HG03565 (cell line): Measurements from ENCODE around the gene ST3GAL6.

Source experiments
- ATAC-seq: cut with Tn5 transposase; IDR thresholded peaks from one replicate; pipeline ENCODE4 v1.9.1; 2021; ENCODE audit warnings: mild to moderate bottlenecking, moderate library complexity; ENCODE audit not compliant: unreplicated experiment

The ST3GAL6 gene

GRCh38 chr3:98737301-98737700 is 25.8 kb upstream of the ST3GAL6 start:
- ATAC-seq = no peak

GRCh38 chr3:98739266-98739665 is 23.9 kb upstream of the ST3GAL6 start:
- no peak for ATAC-seq

GRCh38 chr3:98740324-98740723 is 22.8 kb upstream of the ST3GAL6 start:
- no peak for ATAC-seq

- ATAC-seq = no peak
Measured at GRCh38 chr3:98741121-98741716, 21.9 kb upstream of the ST3GAL6 start.

DNA sequence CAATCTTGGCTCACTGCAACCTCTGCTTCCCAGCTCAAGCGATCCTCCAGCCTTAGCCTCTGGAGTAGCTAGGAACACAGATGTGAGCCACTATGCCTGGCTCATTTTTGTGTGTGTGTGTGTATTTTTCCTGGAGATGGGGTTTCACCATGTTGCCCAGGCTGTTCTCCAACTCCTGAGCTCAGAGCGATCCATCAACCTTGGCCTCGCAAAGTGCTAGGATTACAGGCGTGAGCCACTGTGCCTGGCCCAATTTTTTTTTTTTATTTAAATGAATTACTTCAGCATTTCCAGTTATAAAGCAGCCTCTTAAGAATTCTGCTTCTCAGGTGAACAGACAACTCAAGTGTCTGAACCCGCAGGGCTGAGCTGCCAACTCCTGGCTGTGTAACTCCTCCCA is 20.1 kb upstream of the ST3GAL6 start:
- ATAC-seq = no peak

DNA sequence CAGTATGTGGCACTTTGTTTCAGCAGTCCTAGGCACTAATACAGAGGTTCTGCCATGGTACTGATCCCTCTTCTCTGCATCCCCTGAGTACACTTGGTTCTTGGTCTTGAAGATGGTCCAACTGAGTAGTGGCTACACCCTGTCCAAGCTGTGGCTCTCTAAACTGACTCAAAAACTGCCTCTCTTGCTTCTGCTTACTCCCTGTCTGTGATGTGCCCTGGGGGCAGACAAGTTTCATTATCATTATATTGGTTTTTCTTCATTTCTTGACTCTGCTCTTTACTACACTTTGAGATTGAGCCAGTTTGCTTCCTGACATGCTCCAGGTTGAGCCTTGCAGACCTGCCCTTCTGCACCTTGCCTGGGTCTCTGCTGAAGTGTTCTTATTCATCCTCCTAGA is 18.9 kb upstream of the ST3GAL6 start:
- ATAC-seq = peak; percentile 51

GRCh38 chr3:98745718-98746117 is 17.4 kb upstream of the ST3GAL6 start:
- no peak for ATAC-seq

DNA sequence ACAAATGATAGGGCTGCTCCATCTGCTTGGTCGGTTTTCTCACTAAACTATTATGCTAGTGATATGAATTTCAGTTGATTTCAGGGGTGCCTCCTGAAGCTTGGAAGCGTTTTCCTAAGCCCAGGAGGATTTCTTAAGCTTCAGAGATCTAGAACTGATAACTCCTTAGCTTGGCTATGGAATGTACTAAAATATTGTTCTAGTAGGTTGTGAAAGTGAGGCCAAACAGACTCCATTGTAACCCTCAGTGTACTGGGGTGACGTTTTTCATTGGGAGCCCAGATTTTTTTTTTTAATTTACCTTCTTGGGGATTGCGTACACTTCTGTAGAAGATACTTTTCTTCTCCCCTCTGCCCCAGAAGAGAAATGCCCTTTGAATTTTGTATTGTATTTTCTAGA is 17.0 kb upstream of the ST3GAL6 start:
- ATAC-seq = no peak

- ATAC-seq = no peak
Measured at GRCh38 chr3:98746882-98747281, 16.3 kb upstream of the ST3GAL6 start.

- no peak for ATAC-seq
Measured at GRCh38 chr3:98750276-98750919, 12.7 kb upstream of the ST3GAL6 start.

DNA sequence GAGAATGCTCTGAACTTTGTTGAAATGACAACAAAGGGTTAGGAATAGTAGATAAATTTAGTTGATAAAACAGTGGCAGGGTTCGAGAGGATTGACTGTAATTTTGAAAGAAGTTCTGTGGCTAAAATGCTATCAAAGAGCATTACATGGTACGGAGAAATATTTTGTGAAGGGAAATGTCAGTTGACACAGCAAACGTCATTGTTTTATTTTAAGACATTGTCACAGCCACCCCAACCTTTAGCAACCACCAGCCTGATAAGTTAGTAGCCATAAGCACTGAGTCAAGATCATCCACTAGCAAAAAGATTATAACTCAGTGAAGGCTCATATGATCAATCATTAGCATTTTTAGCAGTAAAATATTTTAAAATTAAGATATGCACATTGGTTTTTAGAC is 8.7 kb upstream of the ST3GAL6 start:
- no peak for ATAC-seq

- no peak for ATAC-seq
Measured at GRCh38 chr3:98755601-98756000, 7.5 kb upstream of the ST3GAL6 start.

DNA sequence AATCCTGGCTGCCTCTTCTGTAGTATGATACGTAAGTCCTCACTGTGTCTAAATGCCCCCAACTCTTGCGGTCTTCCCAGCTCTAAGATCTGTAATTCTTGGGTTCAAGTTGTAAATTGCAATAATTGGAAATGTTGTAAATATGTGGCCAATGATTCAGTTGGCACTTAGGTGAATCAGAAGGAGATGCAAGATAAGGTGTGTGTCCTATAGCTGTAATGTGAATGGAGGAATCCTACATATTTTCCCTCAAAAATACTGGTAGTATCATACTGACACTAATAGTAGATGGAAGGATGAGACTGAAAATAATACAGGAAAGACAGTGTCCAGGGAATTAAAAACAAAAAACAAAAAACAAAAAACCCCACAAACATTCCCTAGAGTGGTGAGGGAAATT is 3.5 kb upstream of the ST3GAL6 start:
- no peak for ATAC-seq

DNA sequence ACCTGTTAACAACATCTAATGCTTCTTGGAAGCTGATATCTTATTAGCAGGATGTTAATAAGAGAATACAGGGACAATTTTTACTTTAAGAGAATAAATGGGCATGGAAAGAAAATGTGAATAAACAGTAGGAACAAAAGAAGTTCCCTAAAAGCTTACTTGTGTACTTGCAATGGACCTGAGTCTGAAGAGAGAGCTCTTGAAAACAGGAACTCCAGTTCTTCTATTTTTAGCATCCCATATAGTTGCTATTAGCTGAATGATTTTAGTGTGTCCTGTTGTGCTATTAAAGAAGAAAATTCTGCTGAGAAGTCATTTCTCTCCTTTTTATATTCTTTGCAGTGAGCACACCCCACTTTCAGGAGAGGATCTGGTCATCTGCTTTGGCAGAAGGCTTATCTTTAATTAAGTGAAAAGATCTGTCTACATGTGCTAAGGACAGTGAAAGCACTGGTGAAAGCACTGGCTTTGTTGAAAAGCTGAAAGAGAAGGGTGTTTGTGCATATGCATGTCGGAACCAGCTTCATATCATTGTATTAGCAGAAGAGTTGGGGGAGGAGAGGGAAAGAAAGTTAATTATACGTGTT is 1.4 kb upstream of the ST3GAL6 start:
- ATAC-seq = no peak

- no peak for ATAC-seq
Measured at GRCh38 chr3:98763819-98764418, 779 bp downstream of the ST3GAL6 start.

DNA sequence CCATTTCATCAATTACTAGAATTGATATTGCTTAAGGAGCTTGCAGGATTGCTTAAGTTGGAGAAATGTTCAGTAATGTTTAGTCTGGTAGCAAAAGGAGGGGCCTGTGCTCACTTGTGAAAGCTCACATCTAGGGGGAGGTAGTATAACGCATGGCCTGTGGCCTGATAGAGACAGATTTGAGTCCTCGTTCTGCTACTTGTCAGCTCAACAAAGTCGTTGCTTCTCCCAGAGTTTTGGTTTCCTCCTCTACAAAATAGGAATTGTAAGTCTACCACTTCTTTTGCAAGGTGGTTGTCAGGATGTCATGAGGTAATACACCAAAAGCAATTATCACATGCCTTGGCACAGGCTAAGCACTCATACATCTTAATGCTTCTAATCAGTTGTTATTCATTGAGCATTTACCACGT is 1.3 kb downstream of the ST3GAL6 start:
- no peak for ATAC-seq

DNA sequence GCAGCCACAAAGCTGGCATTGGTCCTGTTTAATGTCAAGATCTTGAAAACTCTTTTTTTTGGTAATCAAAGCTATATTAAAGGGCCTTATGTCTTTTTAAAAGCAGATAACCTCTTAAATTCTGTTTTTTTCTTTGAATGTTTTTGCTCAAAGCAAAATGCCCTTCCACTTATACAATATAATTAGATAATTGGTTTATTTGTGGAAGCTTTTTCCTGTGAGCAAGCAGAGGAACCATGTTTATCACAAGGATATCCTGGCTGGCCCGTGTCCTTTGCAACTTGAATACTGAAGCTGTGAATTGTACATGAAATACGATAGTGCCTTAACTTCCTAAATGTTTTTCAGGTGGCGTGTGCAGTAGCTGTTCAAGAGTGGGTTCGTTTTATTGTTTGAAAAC is 2.6 kb downstream of the ST3GAL6 start:
- ATAC-seq = no peak

GRCh38 chr3:98766924-98767323 is 3.8 kb downstream of the ST3GAL6 start:
- ATAC-seq = no peak

DNA sequence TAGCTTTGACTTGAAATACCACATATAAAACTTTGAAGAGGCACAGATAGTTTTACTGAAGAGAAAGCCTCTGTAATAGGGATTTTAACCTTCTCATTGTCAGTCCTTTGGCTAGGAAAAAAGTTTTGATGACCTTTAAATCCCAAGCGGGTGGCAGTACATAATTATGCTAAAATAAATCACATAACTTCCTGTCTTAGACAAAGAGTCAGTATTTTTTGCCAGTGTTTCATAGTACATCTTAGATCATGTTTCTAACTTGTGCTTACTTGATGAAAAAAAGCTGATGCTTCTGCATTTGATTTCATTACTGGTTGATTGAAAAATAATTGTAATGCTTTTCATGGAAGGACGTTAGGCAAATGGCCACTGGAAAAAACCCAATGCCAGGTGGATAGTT is 5.8 kb downstream of the ST3GAL6 start:
- no peak for ATAC-seq

DNA sequence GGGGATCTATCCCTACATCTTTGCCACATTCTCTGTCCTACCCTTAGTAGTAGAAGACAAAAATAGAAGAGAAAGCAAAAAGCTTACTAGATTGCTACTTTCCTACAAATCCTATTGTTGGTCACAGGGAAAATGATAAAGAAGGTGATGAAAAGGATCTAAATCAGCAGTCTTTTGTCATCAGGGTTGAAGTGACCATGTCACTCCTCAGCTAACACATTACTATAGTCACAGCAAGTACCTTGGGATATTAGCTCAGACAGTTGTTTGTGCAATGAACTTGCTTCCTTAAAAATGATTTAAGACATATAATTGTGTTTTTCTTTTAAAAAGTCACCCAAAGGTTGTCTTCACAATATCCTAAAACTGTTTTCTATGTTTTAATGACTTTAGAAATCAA is 6.3 kb downstream of the ST3GAL6 start:
- ATAC-seq = no peak

DNA sequence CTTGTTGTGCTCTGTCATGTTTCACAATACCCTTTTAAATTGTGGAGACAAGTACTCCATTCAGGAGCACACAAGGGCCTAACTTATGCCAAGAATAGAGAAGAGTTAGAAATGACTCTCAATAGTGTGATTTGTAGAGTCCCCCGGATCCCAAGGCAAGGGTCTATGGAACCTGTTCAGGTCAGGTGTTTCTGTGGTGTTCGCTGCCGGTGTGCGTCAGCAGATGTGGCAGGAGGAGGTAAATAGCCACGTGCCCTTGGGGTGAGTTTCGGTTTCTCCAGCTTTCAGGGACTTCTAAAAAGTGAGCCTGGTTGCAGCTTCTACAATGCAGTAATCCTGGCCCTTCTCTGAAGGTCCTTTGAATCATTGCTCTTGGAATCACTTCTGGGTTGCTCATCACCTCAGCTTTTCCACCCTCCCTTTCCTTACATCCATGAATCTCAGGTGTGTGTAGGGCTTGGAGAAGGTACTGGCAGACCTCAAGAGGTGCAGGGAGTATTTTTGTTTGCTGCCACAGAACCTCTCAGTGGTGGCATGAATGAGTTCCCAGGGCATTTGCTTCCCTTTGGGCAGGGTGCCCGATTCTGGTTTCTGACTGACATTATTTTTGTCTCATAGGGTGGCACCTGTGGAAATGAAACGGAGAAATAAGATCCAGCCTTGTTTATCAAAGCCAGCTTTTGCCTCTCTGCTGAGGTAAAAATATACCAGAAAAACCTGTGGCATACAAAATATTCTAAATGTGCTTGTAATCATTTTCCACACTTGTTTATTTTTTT is 7.3 kb downstream of the ST3GAL6 start:
- ATAC-seq = peak; percentile 83
